RWPE2 (cell line): Measurements from ENCODE around the gene GRIPAP1.

Source experiments
- ATAC-seq: fragments of 200-7000 bp; cut with Tn5 transposase; 3 replicates; pipeline ENCODE4 v1.9.1; 2021; ENCODE audit warnings: low read depth
- DNase-seq: peaks from one replicate; pipeline ENCODE4 v3.0.0-alpha.2; 2020; ENCODE audit warnings: low spot score
- H3K27ac ChIP-seq: fragments of 450-650 bp; 2 replicates; pipeline ENCODE4 v1.5.1; 2017; ENCODE audit warnings: mild to moderate bottlenecking; ENCODE audit not compliant: poor library complexity, severe bottlenecking
- H3K27me3 ChIP-seq: fragments of 250-450 bp; sonication (Bioruptor Pico); 2 replicates; pipeline ENCODE4 v1.5.1; 2021; ENCODE audit warnings: mild to moderate bottlenecking, moderate library complexity; ENCODE audit not compliant: insufficient read depth, poor library complexity, severe bottlenecking
- H3K36me3 ChIP-seq: fragments of 250-450 bp; sonication (Bioruptor Pico); 2 replicates; pipeline ENCODE4 v1.5.1; 2020; ENCODE audit warnings: low read depth, mild to moderate bottlenecking, moderate library complexity
- H3K4me1 ChIP-seq: fragments of 250-450 bp; sonication (Bioruptor Pico); 2 replicates; pipeline ENCODE4 v1.5.1; 2021; ENCODE audit warnings: mild to moderate bottlenecking, moderate library complexity; ENCODE audit not compliant: insufficient read depth, poor library complexity, severe bottlenecking
- H3K4me3 ChIP-seq: fragments of 250-450 bp; sonication (Bioruptor Pico); 2 replicates; pipeline ENCODE4 v1.5.1; 2021; ENCODE audit warnings: mild to moderate bottlenecking, moderate library complexity; ENCODE audit not compliant: severe bottlenecking
- H3K9me3 ChIP-seq: fragments of 250-450 bp; sonication (Bioruptor Pico); 2 replicates; pipeline ENCODE4 v1.5.1; 2021; ENCODE audit warnings: mild to moderate bottlenecking, moderate library complexity; ENCODE audit not compliant: severe bottlenecking
- TF ChIP-seq, protein P1 (sequence below): fragments of 450-650 bp; IDR thresholded peaks from one replicate; pipeline ENCODE4 v1.5.1; 2017; ENCODE audit warnings: mild to moderate bottlenecking, moderate library complexity; ENCODE audit not compliant: poor library complexity, severe bottlenecking

GRIPAP1 gene

DNA sequence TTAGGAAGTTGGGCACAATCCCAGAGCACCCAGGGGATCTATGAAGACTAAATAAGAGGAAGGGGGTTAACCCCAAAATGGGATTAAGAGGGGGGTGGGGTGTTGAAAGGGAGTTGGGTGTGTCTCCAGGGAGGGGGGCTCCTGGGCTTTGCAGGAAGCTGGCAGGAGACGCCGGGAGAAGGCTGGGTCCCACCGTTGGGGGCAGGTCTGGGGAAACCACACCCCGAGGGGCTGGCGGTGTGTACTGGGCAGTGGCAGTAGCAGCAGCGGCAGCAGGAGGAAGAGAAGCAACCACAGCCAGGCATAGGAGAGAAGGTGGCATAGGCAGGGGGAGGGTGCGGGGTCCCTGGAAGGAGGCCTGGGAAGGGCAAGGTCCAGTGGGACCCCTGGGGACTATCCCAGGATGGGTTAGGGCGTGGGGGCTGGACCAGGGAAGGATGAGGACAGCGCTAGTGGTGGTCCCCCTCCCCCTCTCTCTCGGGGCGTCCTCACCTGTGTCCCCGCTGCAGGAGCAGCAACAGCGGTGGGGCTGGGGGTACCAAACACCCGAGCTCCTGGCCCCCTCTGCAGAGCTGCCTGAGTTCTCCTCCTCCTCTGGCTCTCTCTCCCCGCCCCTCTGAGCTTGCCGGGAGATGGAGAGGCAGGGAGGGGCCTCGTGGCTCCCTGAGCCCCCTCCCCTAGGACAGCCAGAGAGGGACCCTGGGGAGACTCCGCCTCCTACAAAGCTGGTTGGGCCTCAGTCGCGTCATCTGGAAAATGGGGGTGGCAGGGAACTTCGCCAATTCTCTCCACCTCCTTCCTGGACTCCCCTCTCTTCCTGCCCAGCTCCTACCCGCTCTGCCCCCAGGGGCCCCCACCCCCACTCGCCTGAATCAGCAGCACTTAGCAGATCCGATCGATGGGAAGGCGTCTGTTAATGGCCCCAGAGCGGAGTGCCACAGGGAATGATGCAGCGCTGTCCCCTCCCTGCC, 30.5 kb downstream of the GRIPAP1 start, which contains the start of gene KCND1:
Gene KCND1 (minus strand): TSS at position 596 of the 971 bp plus-strand sequence. CDS start 1,573 bp downstream, outside the sequence.
- H3K9me3 ChIP-seq: no peaks in the 10 kb centered on the region
- peak within 1 kb of the TSS; percentile 8 for H3K4me3 ChIP-seq
- H3K27ac ChIP-seq: no peak within 1 kb of the TSS
- TF ChIP-seq, protein P1, sequence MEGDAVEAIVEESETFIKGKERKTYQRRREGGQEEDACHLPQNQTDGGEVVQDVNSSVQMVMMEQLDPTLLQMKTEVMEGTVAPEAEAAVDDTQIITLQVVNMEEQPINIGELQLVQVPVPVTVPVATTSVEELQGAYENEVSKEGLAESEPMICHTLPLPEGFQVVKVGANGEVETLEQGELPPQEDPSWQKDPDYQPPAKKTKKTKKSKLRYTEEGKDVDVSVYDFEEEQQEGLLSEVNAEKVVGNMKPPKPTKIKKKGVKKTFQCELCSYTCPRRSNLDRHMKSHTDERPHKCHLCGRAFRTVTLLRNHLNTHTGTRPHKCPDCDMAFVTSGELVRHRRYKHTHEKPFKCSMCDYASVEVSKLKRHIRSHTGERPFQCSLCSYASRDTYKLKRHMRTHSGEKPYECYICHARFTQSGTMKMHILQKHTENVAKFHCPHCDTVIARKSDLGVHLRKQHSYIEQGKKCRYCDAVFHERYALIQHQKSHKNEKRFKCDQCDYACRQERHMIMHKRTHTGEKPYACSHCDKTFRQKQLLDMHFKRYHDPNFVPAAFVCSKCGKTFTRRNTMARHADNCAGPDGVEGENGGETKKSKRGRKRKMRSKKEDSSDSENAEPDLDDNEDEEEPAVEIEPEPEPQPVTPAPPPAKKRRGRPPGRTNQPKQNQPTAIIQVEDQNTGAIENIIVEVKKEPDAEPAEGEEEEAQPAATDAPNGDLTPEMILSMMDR: no peak
- ATAC-seq (peak; percentile 35), DNase-seq (no peak)
- no peaks in the 10 kb centered on the region for H3K27me3 ChIP-seq
- no peaks in the 10 kb centered on the region for H3K4me1 ChIP-seq
- H3K36me3 ChIP-seq: no peaks in the 10 kb centered on the region

- H3K27me3 ChIP-seq: no peaks in the 10 kb centered on the region
- ATAC-seq (no peak), DNase-seq (no peak)
- H3K4me1 ChIP-seq: no peaks in the 10 kb centered on the region
- no peaks in the 10 kb centered on the region for H3K9me3 ChIP-seq
- H3K27ac ChIP-seq: no peak overlapping the region
- no peak overlapping the region for H3K4me3 ChIP-seq
- H3K36me3 ChIP-seq: no peaks in the 10 kb centered on the region
- TF ChIP-seq, protein P1: no peak
Observed at GRCh38 chrX:48969471-48969870, 32.6 kb downstream of the GRIPAP1 start.

- Histone ChIP-seq H3K36me3 (no peaks in the 10 kb centered on the region), H3K4me3 (no peak overlapping the region), H3K27ac (no peak overlapping the region), H3K4me1 (no peaks in the 10 kb centered on the region), H3K27me3 (no peaks in the 10 kb centered on the region), H3K9me3 (no peaks in the 10 kb centered on the region)
- ATAC-seq: no peak
- DNase-seq: no peak
- TF ChIP-seq, protein P1: no peak
Observed at GRCh38 chrX:48968377-48968776, 33.7 kb downstream of the GRIPAP1 start.

GRCh38 chrX:48966796-48967579, 35.1 kb downstream of the GRIPAP1 start:
- H3K4me1 ChIP-seq: no peaks in the 10 kb centered on the region
- TF ChIP-seq, protein P1: no peak
- H3K27ac ChIP-seq: no peak overlapping the region
- H3K9me3 ChIP-seq: no peaks in the 10 kb centered on the region
- ATAC-seq (no peak; the same call in 2 of the 3 replicates), DNase-seq (no peak)
- H3K36me3 ChIP-seq: no peaks in the 10 kb centered on the region
- H3K27me3 ChIP-seq: no peaks in the 10 kb centered on the region
- H3K4me3 ChIP-seq: no peak overlapping the region
